ENCODE data around the gene FKBP1B.

Gene FKBP1B

GRCh38 chr2:24073816-24074215 is 24.3 kb downstream of the FKBP1B start:
- DNase-seq (ENCODE audit: insufficient read length, low spot score) (no peak), FAIRE-seq (no peak)
- TF ChIP-seq CTCF (IDR thresholded peaks at IDR 0.05; ENCODE audit: insufficient read depth, missing control alignments), result no peak

GRCh38 chr2:24075259-24075658 is 25.7 kb downstream of the FKBP1B start:
- no peak for DNase-seq (ENCODE audit: insufficient read length, low spot score)
- TF ChIP-seq CTCF (IDR thresholded peaks at IDR 0.05; ENCODE audit: insufficient read depth, missing control alignments), result no peak
- no peak for FAIRE-seq

GRCh38 chr2:24075915-24076848 is 26.6 kb downstream of the FKBP1B start, which contains the start of gene SF3B6:
Gene SF3B6, minus strand, starts transcription at chr2:24076326. Its CDS starts 97 bp downstream, at chr2:24076229.
- no peak for TF ChIP-seq CTCF (IDR thresholded peaks at IDR 0.05; ENCODE audit: insufficient read depth, missing control alignments)
- FAIRE-seq (no peak), DNase-seq (ENCODE audit: insufficient read length, low spot score) (peak; percentile 71)

GRCh38 chr2:24076849-24077534 is 27.5 kb downstream of the FKBP1B start:
- no peak for DNase-seq (ENCODE audit: insufficient read length, low spot score)
- no peak for FAIRE-seq
- no peak for TF ChIP-seq CTCF (IDR thresholded peaks at IDR 0.05; ENCODE audit: insufficient read depth, missing control alignments)

GRCh38 chr2:24077535-24077877 is 28.0 kb downstream of the FKBP1B start:
- FAIRE-seq, result no peak
- no peak for DNase-seq (ENCODE audit: insufficient read length, low spot score)
- TF ChIP-seq CTCF (IDR thresholded peaks at IDR 0.05; ENCODE audit: insufficient read depth, missing control alignments), result no peak

GRCh38 chr2:24077879-24078278 is 28.3 kb downstream of the FKBP1B start:
- DNase-seq (ENCODE audit: insufficient read length, low spot score) (no peak), FAIRE-seq (no peak)
- no peak for TF ChIP-seq CTCF (IDR thresholded peaks at IDR 0.05; ENCODE audit: insufficient read depth, missing control alignments)

GRCh38 chr2:24080701-24081100 is 31.2 kb downstream of the FKBP1B start:
- no peak for TF ChIP-seq CTCF (IDR thresholded peaks at IDR 0.05; ENCODE audit: insufficient read depth, missing control alignments)
- DNase-seq (ENCODE audit: insufficient read length, low spot score) (no peak), FAIRE-seq (no peak)
